HCT116 (cell line): ENCODE results near the gene CHAD. TPM values are rescaled to one million over a fixed set of nuclear protein-coding genes. Genes with fewer than 3 reads are reported as not detected.

Experiments
- ATAC-seq: fragments of 200-7000 bp; cut with Tn5 transposase; 2 replicates; pipeline ENCODE4 v1.9.1; 2020; ENCODE audit warnings: mild to moderate bottlenecking, moderate library complexity
- BruUV-seq: library from RNA; stranded (reverse); fragments of 400-500 nt; replicated peaks from 2 replicates; lab custom pipeline; 2021; lab: Mats Ljungman, UMichigan
- CTCF ChIA-PET: fragments of 300-600 bp; sonication (Branson Sonifier 250); formaldehyde crosslinking; loops from one replicate; lab custom pipeline; 2021; ENCODE audit warnings: antibody characterized with exemption; lab: Charles Lee
- POLR2A ChIA-PET: fragments of 300-600, 350-600 bp; sonication (Branson Sonifier 250); formaldehyde crosslinking; loops from one replicate; lab custom pipeline; 2021; ENCODE audit warnings: antibody characterized with exemption; lab: Charles Lee
- RAD21 ChIA-PET, 2 experiments: fragments of 300-600 bp; sonication (Branson Sonifier 250); formaldehyde crosslinking; loops; one replicate each; lab custom pipeline; 2023; ENCODE audit warnings: low total read pairs in 2 of 2; ENCODE audit not compliant: uncharacterized antibody in 2 of 2, unreplicated experiment in 2 of 2, low non-redundant PET in 1 of 2; lab: Charles Lee
- DNase-seq: peaks from one replicate; pipeline ENCODE4 v3.0.0-alpha.2; 2010; ENCODE audit warnings: low read depth, low spot score
- H2AFZ ChIP-seq: fragments of 200-600 bp; shearing (Covaris generic), sonication (generic); 2 replicates; pipeline ENCODE4 v1.6.1; 2017; ENCODE audit warnings: low read depth, mixed run types, mixed read lengths, antibody characterized with exemption, low read length; ENCODE audit not compliant: poor library complexity, severe bottlenecking
- H3K27ac ChIP-seq: 2 replicates; pipeline ENCODE4 v1.5.1; 2012; ENCODE audit warnings: low read depth, low read length
- H3K27me3 ChIP-seq: fragments of 200-600 bp; sonication (generic); 2 replicates; pipeline ENCODE4 v1.6.1; 2016; ENCODE audit warnings: mixed run types, low read length, mixed read lengths; ENCODE audit not compliant: insufficient read depth
- H3K36me3 ChIP-seq, 2 experiments: fragments of 200-500 bp in 1 of 2; fragments of 200-600 bp in 1 of 2; sonication (Bioruptor generic) in 1 of 2; sonication (generic) in 1 of 2; 2 replicates each; pipeline versions ENCODE4 v1.5.1 to v1.6.1; 2014 to 2016; ENCODE audit warnings: low read length in 2 of 2, inconsistent platforms in 1 of 2, mixed read lengths in 1 of 2, mixed run types in 1 of 2; ENCODE audit not compliant: insufficient read depth in 2 of 2, control insufficient read depth in 1 of 2
- H3K4me1 ChIP-seq, 2 experiments: fragments of 200-600 bp in 1 of 2; sonication (generic) in 1 of 2; 2 replicates each; pipeline versions ENCODE4 v1.5.1 to v1.6.1; 2012 to 2017; ENCODE audit warnings: low read length in 2 of 2, inconsistent platforms in 1 of 2, mild to moderate bottlenecking in 1 of 2, mixed read lengths in 1 of 2, mixed run types in 1 of 2, moderate library complexity in 1 of 2; ENCODE audit not compliant: insufficient read depth in 2 of 2, control insufficient read depth in 1 of 2
- H3K4me2 ChIP-seq: fragments of 200-600 bp; sonication (generic); 2 replicates; pipeline ENCODE4 v1.6.1; 2017; ENCODE audit warnings: mixed run types, low read length, mixed read lengths
- H3K4me3 ChIP-seq, 2 experiments: fragments of 200-600 bp in 1 of 2; sonication (generic) in 1 of 2; replicated peaks in 1 of 2; 2 replicates each; pipeline ENCODE4 v1.5.1; 2011 to 2016; ENCODE audit warnings: low read length in 2 of 2, control low read depth in 1 of 2, low read depth in 1 of 2, mild to moderate bottlenecking in 1 of 2, mixed read lengths in 1 of 2, mixed run types in 1 of 2
- H3K79me2 ChIP-seq: fragments of 200-600 bp; sonication (generic); 2 replicates; pipeline ENCODE4 v1.6.1; 2017; ENCODE audit warnings: mild to moderate bottlenecking, mixed run types, low read length, moderate library complexity, mixed read lengths; ENCODE audit not compliant: insufficient read depth
- H3K9ac ChIP-seq: fragments of 200-600 bp; sonication (generic); 2 replicates; pipeline ENCODE4 v1.6.1; 2016; ENCODE audit warnings: low read length, mixed read lengths
- H3K9me2 ChIP-seq: fragments of 200-600 bp; sonication (generic), shearing (Covaris generic); 2 replicates; pipeline ENCODE4 v1.6.1; 2017; ENCODE audit warnings: mixed run types, mild to moderate bottlenecking, moderate library complexity; ENCODE audit not compliant: insufficient read depth
- H3K9me3 ChIP-seq, 2 experiments: fragments of 200-500 bp in 1 of 2; fragments of 200-600 bp in 1 of 2; sonication (Bioruptor generic) in 1 of 2; sonication (generic) in 1 of 2; 2 replicates each; pipeline ENCODE4 v1.6.1; 2014 to 2017; ENCODE audit warnings: low read length in 2 of 2, mixed read lengths in 2 of 2, inconsistent platforms in 1 of 2, low read depth in 1 of 2, mild to moderate bottlenecking in 1 of 2, mixed run types in 1 of 2, moderate library complexity in 1 of 2; ENCODE audit not compliant: control insufficient read depth in 1 of 2, insufficient read depth in 1 of 2
- H4K20me1 ChIP-seq: fragments of 200-600 bp; sonication (generic), shearing (Covaris generic); 2 replicates; pipeline ENCODE4 v1.6.1; 2017; ENCODE audit warnings: mixed run types, mild to moderate bottlenecking, moderate library complexity; ENCODE audit not compliant: insufficient read depth
- CBX3 ChIP-seq: IDR thresholded peaks from 2 replicates; pipeline ENCODE4 v1.6.1; 2012; ENCODE audit warnings: low read depth
- EZH2 ChIP-seq: fragments of 200-600 bp; sonication (generic); IDR thresholded peaks from 2 replicates; pipeline ENCODE4 v1.6.1; 2017; ENCODE audit warnings: antibody characterized with exemption, mixed run types
- EZH2phosphoT487 ChIP-seq: fragments of 200-600 bp; IDR thresholded peaks from 2 replicates; pipeline ENCODE4 v1.6.1; 2018; ENCODE audit warnings: antibody characterized with exemption, borderline replicate concordance
- FOSL1 ChIP-seq: IDR thresholded peaks from 2 replicates; pipeline ENCODE4 v1.6.1; 2012; ENCODE audit warnings: low read depth
- RAD21 ChIP-seq: IDR thresholded peaks from 2 replicates; pipeline ENCODE4 v1.6.1; 2012; ENCODE audit warnings: low read depth, mild to moderate bottlenecking
- TCF7L2 ChIP-seq: IDR thresholded peaks from 2 replicates; pipeline ENCODE4 v1.7.0; 2011; ENCODE audit warnings: borderline replicate concordance, inconsistent platforms; ENCODE audit not compliant: insufficient read depth, insufficient read length; ENCODE audit errors: extremely low read depth
- YY1 ChIP-seq: IDR thresholded peaks from 2 replicates; pipeline ENCODE4 v1.6.1; 2011; ENCODE audit warnings: low read length, low read depth, moderate library complexity, mild to moderate bottlenecking; ENCODE audit not compliant: insufficient replicate concordance; ENCODE audit errors: extremely low read depth
- ZNF274 ChIP-seq: fragments of 200-500 bp; sonication (Bioruptor generic); IDR thresholded peaks from 2 replicates; pipeline ENCODE4 v1.6.1; 2014; ENCODE audit warnings: mild to moderate bottlenecking, low read depth, low read length, inconsistent platforms
- intact Hi-C: fragments of 100-400 bp; cut with micrococcal nuclease; formaldehyde crosslinking; loops from 2 replicates; pipeline ENCODE4 v1.10.0; 2022
- total RNA-seq: library from RNA; stranded (reverse); gene quantifications from one replicate; pipeline ENCODE4 v1.2.1, GENCODE V29; 2021; ENCODE audit not compliant: unreplicated experiment

The CHAD gene
- total RNA-seq, 1 experiment from 2014 or later, result not detected

DNA sequence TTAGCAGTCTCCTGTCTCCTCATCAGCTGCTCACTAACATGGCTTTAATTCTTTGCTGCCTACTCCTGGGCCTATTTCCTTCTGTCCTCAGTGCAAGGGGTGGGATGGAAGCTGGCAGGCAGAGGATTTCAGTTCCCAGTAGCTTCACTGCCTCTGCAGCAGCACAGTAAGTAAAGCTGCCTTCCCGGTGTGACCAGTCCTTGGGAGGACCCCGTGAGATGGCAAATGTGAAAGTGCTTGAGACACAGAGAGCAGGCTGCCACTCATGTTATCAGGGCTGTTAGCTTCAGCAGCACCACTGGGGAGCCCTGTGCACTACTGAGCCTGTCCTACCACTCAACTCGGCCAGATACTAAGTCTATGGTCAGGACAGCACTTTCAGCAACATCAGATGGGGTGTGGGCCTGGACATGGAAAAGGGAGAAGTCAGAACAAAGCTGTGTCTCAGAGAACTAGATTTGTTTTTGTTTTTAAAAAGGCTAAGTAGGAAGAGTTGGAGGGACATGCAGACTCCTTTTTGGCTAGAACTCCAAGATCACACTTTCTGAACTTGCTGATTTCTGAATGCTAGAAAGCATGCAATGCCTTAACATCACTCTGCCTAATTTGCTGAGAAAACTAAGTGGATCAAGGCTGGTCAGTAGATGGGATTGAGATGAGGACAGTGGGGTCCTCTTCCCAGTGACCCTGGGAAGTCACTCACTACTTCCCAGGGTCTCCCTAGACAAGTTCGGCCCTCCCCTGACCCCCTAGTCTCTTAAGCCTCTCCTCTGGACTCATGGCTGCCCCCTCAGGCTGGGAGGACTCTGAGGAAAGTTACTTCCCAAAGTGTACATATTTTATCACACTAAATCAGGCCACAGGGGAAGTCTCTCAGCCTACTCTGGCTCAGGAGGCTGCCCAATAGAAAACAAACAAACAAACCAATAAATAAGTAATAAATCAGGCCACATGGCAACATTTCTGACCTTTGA, 41.6 kb downstream of the CHAD start (continued):
- TF ChIP-seq EZH2phosphoT487 (no peak), CBX3 (peak; percentile 83; the same call in 1 of the 2 replicates), TCF7L2 (no peak), EZH2 (no peak), YY1 (no peak)

DNA sequence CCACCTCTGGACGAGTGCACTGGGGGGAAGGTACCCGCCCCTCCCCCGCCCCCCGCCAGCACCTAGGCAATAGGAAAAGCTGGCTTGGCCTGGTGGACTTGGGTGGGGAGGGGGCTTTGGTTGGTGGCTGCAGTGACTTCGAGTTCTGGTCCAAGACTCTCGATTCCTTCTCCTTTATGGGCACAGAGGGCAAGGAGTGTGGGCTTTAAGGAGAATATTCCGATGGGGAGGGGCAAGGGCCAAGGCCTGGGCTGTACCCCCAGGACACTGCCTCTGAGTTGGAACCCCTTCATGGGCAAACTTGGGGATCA, 42.3 kb downstream of the CHAD start:
- ATAC-seq, result no peak
- peak overlapping the region; percentile 73 for H3K27ac ChIP-seq

More for the DNA sequence above, 42.3 kb downstream of the CHAD start:
- Histone ChIP-seq H3K27me3 (no peaks in the 10 kb centered on the region), H4K20me1 (no peaks in the 10 kb centered on the region), H3K9me3 (no peaks in the 10 kb centered on the region), H2AFZ (no peak overlapping the region), H3K36me3 (no peaks in the 10 kb centered on the region; a peak in 1 of 4 replicates), H3K9ac (peak overlapping the region; percentile 59), H3K4me1 (peaks cover 31 to 50% of the 10 kb centered on the region in 2 experiments), H3K4me2 (peak overlapping the region; percentile 89), H3K4me3 (peak overlapping the region; percentile 63 to 73), H3K79me2 (0 out of 2 replicates have a peak, but pooled peaks cover 7% of the 10 kb centered on the region), H3K9me2 (no peaks in the 10 kb centered on the region)
- DNase-seq, result no peak
- BruUV-seq, result no TSS peak
- ChIA-PET CTCF (interaction anchor here (0.9 to 4.3 kb wide), 3 partner anchors 11 to 332 kb away, joined by 3 to 20 read pairs (median 7); partner anchors contain the start of gene LRRC59), RAD21 (no interaction called here), POLR2A (interaction anchor here (1.1 to 2.5 kb wide), 2 partner anchors 27 to 28 kb away, joined by 3 to 14 read pairs; partner anchors contain the start of gene LRRC59)
- no peak for TF ChIP-seq YY1
- TF ChIP-seq FOSL1, result no peak
- no peak for TF ChIP-seq RAD21
- TF ChIP-seq ZNF274, result no peak
- no peak for TF ChIP-seq TCF7L2
- intact Hi-C loops, result no loop called here
